Ishikawa (cell line): ENCODE measurements around the gene PTPN12.

Source experiments
- CEBPB ChIP-seq: IDR thresholded peaks from 2 replicates; pipeline ENCODE4 v1.6.1; 2012
- CREB1 ChIP-seq: IDR thresholded peaks from 2 replicates; pipeline ENCODE4 v1.6.1; 2012; ENCODE audit warnings: low read depth
- EP300 ChIP-seq: IDR thresholded peaks from 2 replicates; pipeline ENCODE4 v1.6.1; 2012; ENCODE audit warnings: borderline replicate concordance
- MAX ChIP-seq: IDR thresholded peaks from 2 replicates; pipeline ENCODE4 v1.6.1; 2012
- NFIC ChIP-seq: IDR thresholded peaks from 2 replicates; pipeline ENCODE4 v1.6.1; 2012
- RAD21 ChIP-seq: IDR thresholded peaks from 2 replicates; pipeline ENCODE4 v1.6.1; 2012; ENCODE audit warnings: low read depth
- REST ChIP-seq: IDR thresholded peaks from 2 replicates; pipeline ENCODE4 v1.6.1; 2012; ENCODE audit warnings: low read depth, mild to moderate bottlenecking
- TAF1 ChIP-seq: IDR thresholded peaks from 2 replicates; pipeline ENCODE4 v1.6.1; 2012; ENCODE audit warnings: low read depth, mild to moderate bottlenecking
- TEAD4 ChIP-seq: IDR thresholded peaks from 2 replicates; pipeline ENCODE4 v1.6.1; 2012
- USF1 ChIP-seq: IDR thresholded peaks from 2 replicates; pipeline ENCODE4 v1.6.1; 2012
- YY1 ChIP-seq: IDR thresholded peaks from 2 replicates; pipeline ENCODE4 v1.6.1; 2012; ENCODE audit warnings: low read depth

DNA sequence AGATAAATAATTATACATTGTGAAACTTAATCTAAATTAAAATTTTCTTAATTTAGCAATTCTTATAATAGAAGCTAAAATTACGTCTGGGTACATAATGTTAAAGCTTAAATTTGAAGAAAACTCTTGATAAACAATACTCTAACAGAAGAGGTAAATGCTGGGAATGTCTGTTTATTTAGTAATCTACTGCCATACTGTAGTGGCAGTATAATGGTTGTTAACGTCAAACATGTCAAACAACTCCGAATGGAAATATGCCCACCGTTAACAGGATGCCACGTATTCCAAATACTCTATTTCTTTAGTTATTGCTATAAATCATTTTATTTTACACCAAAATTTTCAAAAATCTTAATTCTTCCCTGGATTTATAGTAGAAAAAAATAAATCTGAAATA is 40.0 kb upstream of the PTPN12 start:
- no peak for TF ChIP-seq CEBPB
- no peak for TF ChIP-seq YY1
- no peak for TF ChIP-seq REST
- TF ChIP-seq RAD21 = no peak
- TF ChIP-seq NFIC = no peak
- TF ChIP-seq EP300 = no peak
- no peak for TF ChIP-seq MAX
- TF ChIP-seq USF1 = no peak
- no peak for TF ChIP-seq TEAD4
- TF ChIP-seq CREB1 = no peak
- TF ChIP-seq TAF1 = no peak
